K562 (cell line): ENCODE results near the gene PLOD1. TPM values are rescaled to one million over a fixed set of nuclear protein-coding genes. Genes with fewer than 3 reads are reported as not detected.

Experiments
- ATAC-seq: fragments of 200-7000 bp; cut with Tn5 transposase; 3 replicates; pipeline ENCODE4 v1.9.1; 2020; ENCODE audit warnings: moderate library complexity
- BruUV-seq: library from RNA; stranded (reverse); fragments of 400-500 nt; replicated peaks from 2 replicates; lab custom pipeline; 2021; lab: Mats Ljungman, UMichigan
- CTCF ChIA-PET: fragments of 300-600 bp; formaldehyde crosslinking; extraction: SDS; loops from one replicate; lab custom pipeline; 2021; ENCODE audit warnings: low intra/inter-chr PET ratio; lab: Yijun Ruan, JAX
- POLR2A ChIA-PET: fragments of 300-600, 350-650 bp; sonication (Branson Sonifier 250); formaldehyde crosslinking; extraction: SDS; loops from one replicate; lab custom pipeline; 2021; ENCODE audit warnings: antibody characterized with exemption, inconsistent platforms; lab: Yijun Ruan, JAX
- DNase-seq, 4 experiments: peaks; one replicate each; pipeline versions ENCODE4 v3.0.0 to v3.0.0-alpha.2; 2011 to 2018; ENCODE audit warnings: low spot score in 3 of 4, mixed read lengths in 3 of 4; ENCODE audit errors: extremely low read depth in 1 of 4
- FAIRE-seq: peaks from 2 replicates; lab custom pipeline; 2011; peaks lifted over from hg19 to GRCh38; lab: Jason Lieb, UNC
- H2AFZ ChIP-seq: 2 replicates; pipeline ENCODE4 v1.6.0; 2011; ENCODE audit warnings: low read depth, low read length, control low read depth, inconsistent platforms
- H3K27ac ChIP-seq: fragments of 200-600 bp; 3 replicates; pipeline ENCODE4 v1.8.0; 2011; ENCODE audit warnings: low read depth, mild to moderate bottlenecking, control low read depth, inconsistent platforms, low read length, moderate library complexity, mixed read lengths; ENCODE audit errors: extremely low read depth
- H3K27me3 ChIP-seq, 2 experiments: fragments of 300-600 bp in 1 of 2; 2 replicates in 1 of 2; 3 replicates in 1 of 2; pipeline versions ENCODE4 v1.6.0 to v1.8.0; 2011; ENCODE audit warnings: inconsistent platforms in 2 of 2, low read length in 2 of 2, mild to moderate bottlenecking in 1 of 2, mixed read lengths in 1 of 2, moderate library complexity in 1 of 2; ENCODE audit not compliant: control insufficient read depth in 2 of 2, insufficient read depth in 2 of 2
- H3K36me3 ChIP-seq: fragments of 300-600 bp; 3 replicates; pipeline ENCODE4 v1.8.0; 2011; ENCODE audit warnings: mild to moderate bottlenecking, low read length, inconsistent platforms; ENCODE audit not compliant: control insufficient read depth, insufficient read depth
- H3K4me1 ChIP-seq, 2 experiments: fragments of 200-600 bp in 1 of 2; replicated peaks in 1 of 2; 2 replicates in 1 of 2; 3 replicates in 1 of 2; pipeline versions ENCODE4 v1.5.1 to v1.8.0; 2011; ENCODE audit warnings: inconsistent platforms in 2 of 2, low read length in 2 of 2, mild to moderate bottlenecking in 1 of 2, mixed read lengths in 1 of 2, moderate library complexity in 1 of 2; ENCODE audit not compliant: control insufficient read depth in 2 of 2, insufficient read depth in 2 of 2
- H3K4me2 ChIP-seq: 2 replicates; pipeline ENCODE4 v1.6.1; 2011; ENCODE audit warnings: low read length, control low read depth, inconsistent platforms, mixed read lengths; ENCODE audit not compliant: insufficient read depth
- H3K4me3 ChIP-seq: fragments of 200-600 bp; sonication (generic), shearing (Covaris generic); 2 replicates; pipeline ENCODE4 v1.5.1; 2016; ENCODE audit warnings: control low read depth, inconsistent platforms
- H3K79me2 ChIP-seq: fragments of 200-600 bp; 3 replicates; pipeline ENCODE4 v1.8.0; 2011; ENCODE audit warnings: low read length, inconsistent platforms; ENCODE audit not compliant: control insufficient read depth, insufficient read depth
- H3K9ac ChIP-seq, 2 experiments: 2 replicates each; pipeline versions ENCODE4 v1.6.0 to v1.6.1; 2011; ENCODE audit warnings: low read depth in 2 of 2, low read length in 2 of 2, control low read depth in 1 of 2, inconsistent platforms in 1 of 2, mild to moderate bottlenecking in 1 of 2, mixed read lengths in 1 of 2; ENCODE audit not compliant: insufficient read depth in 1 of 2
- H3K9me1 ChIP-seq: one replicate; pipeline ENCODE4 v1.6.0; 2011; ENCODE audit warnings: inconsistent platforms, mild to moderate bottlenecking, low read length, moderate library complexity; ENCODE audit not compliant: control insufficient read depth, insufficient read depth
- H3K9me3 ChIP-seq: replicated peaks from 2 replicates; pipeline ENCODE4 v1.5.1; 2011; ENCODE audit warnings: low read depth, low read length, inconsistent platforms; ENCODE audit not compliant: control insufficient read depth, insufficient read depth
- H4K20me1 ChIP-seq: replicated peaks from 2 replicates; pipeline ENCODE4 v1.6.1; 2011; ENCODE audit warnings: low read length, inconsistent platforms, mixed read lengths; ENCODE audit not compliant: control insufficient read depth, insufficient read depth
- BRCA1 ChIP-seq, 2 experiments: fragments of 450-650 bp in 1 of 2; sonication (generic) in 1 of 2; formaldehyde crosslinking in 1 of 2; IDR thresholded peaks; 2 replicates each; pipeline versions ENCODE4 v1.5.0 to v1.6.1; 2017 to 2020; ENCODE audit warnings: mild to moderate bottlenecking in 1 of 2, missing genetic modification reagents in 1 of 2
- CCAR2 ChIP-seq: fragments of 200-400 bp; formaldehyde crosslinking; IDR thresholded peaks from 2 replicates; pipeline ENCODE4 v1.6.1; 2017; ENCODE audit warnings: mild to moderate bottlenecking, low read depth, low read length
- EGR1 ChIP-seq: fragments of 450-650 bp; conservative IDR thresholded peaks from 2 replicates; pipeline ENCODE4 v1.6.1; 2017; ENCODE audit warnings: mild to moderate bottlenecking
- HDAC2 ChIP-seq: fragments of 450-650 bp; IDR thresholded peaks from 2 replicates; pipeline ENCODE4 v1.6.1; 2016; ENCODE audit warnings: mild to moderate bottlenecking
- HOMEZ ChIP-seq: fragments of 250-450 bp; sonication (Bioruptor Pico); IDR thresholded peaks from 2 replicates; pipeline ENCODE4 v1.4.0; 2020; ENCODE audit warnings: mild to moderate bottlenecking, moderate library complexity
- KDM1A ChIP-seq, 2 experiments: fragments of 450-650 bp; IDR thresholded peaks; 2 replicates each; pipeline ENCODE4 v1.6.1; 2016; ENCODE audit warnings: mild to moderate bottlenecking in 2 of 2
- RAD51 ChIP-seq: fragments of 450-650 bp; IDR thresholded peaks from 2 replicates; pipeline ENCODE4 v1.7.1; 2016; ENCODE audit warnings: low read depth, mild to moderate bottlenecking, borderline replicate concordance
- RBM25 ChIP-seq: fragments of 200-400 bp; formaldehyde crosslinking; IDR thresholded peaks from 2 replicates; pipeline ENCODE4 v1.6.1; 2018; ENCODE audit warnings: low read length, low read depth, moderate library complexity; ENCODE audit not compliant: severe bottlenecking
- RCOR1 ChIP-seq, 2 experiments: IDR thresholded peaks; 2 replicates each; pipeline ENCODE4 v1.6.1; 2012; ENCODE audit warnings: low read depth in 2 of 2, low read length in 2 of 2, borderline replicate concordance in 1 of 2, improper control_type of control experiment in 1 of 2
- SMARCA5 ChIP-seq: fragments of 450-650 bp; IDR thresholded peaks from 2 replicates; pipeline ENCODE4 v1.6.1; 2016
- ZC3H4 ChIP-seq: sonication (generic); formaldehyde crosslinking; IDR thresholded peaks from 2 replicates; pipeline ENCODE4 v1.9.0; 2021; ENCODE audit warnings: missing genetic modification reagents, borderline replicate concordance
- ZFP36 ChIP-seq: fragments of 150-350 bp; IDR thresholded peaks from 2 replicates; pipeline ENCODE4 v1.6.1; 2018; ENCODE audit warnings: low read length, low read depth; ENCODE audit not compliant: partially characterized antibody
- ZNF695 ChIP-seq: fragments of 450-650 bp; formaldehyde crosslinking; IDR thresholded peaks from 2 replicates; pipeline ENCODE4 v1.4.0; 2020; ENCODE audit warnings: mild to moderate bottlenecking, moderate library complexity
- ZNF717 ChIP-seq: fragments of 250-450 bp; sonication (Bioruptor Pico); IDR thresholded peaks from 2 replicates; pipeline ENCODE4 v1.5.0; 2021
- WGBS: fragments of 100-300 bp; shearing (Covaris generic); methylation state at CpG from one replicate; pipeline ENCODE4 v1.1.6; 2016; ENCODE audit warnings: low coverage, mixed read lengths; ENCODE audit not compliant: insufficient coverage; ENCODE audit errors: missing lambda C conversion rate; 5-methylcytosine and 5-hydroxymethylcytosine counted together
- in situ Hi-C: fragments of 300-500 bp; cut with MboI; formaldehyde crosslinking; loops from 4 replicates; pipeline ENCODE4 v1.15.0; 2018; ENCODE audit warnings: inconsistent platforms, mixed read lengths
- intact Hi-C: fragments of 100-400 bp; cut with micrococcal nuclease; formaldehyde crosslinking; loops from 2 replicates; pipeline ENCODE4 v1.14.2; 2022
- polyA plus RNA-seq, 8 experiments: library from polyadenylated mRNA; depleted of rRNA in 4 of 8; stranded (reverse) in 5 of 8; unstranded in 3 of 8; fragments of >200 nt; fragmentation: Nextera tagmentation in 2 of 8; fragmentation: Illumina TruSeq in 1 of 8; extraction: Ambion mirVana in 2 of 8; extraction: Trizol in 1 of 8; gene quantifications; 2 replicates each; pipeline versions ENCODE4 v1.2.1 to v1.2.3, GENCODE V29; 2011 to 2014; ENCODE audit warnings: inconsistent platforms in 1 of 8, missing spikeins in 1 of 8
- total RNA-seq, 7 experiments: library from RNA; depleted of rRNA in 6 of 7; stranded (reverse); fragments of >200 nt in 6 of 7; fragmentation: Illumina TruSeq in 2 of 7; extraction: Trizol in 2 of 7; gene quantifications; 2 replicates each; pipeline versions ENCODE4 v1.2.1 to v1.2.3, GENCODE V29; 2011 to 2021; ENCODE audit warnings: low replicate concordance in 1 of 7
- TF ChIP-seq, protein P1 (sequence below): fragments of 250-450 bp; sonication (Bioruptor Pico); IDR thresholded peaks from 2 replicates; pipeline ENCODE4 v1.5.1; 2021; ENCODE audit warnings: mild to moderate bottlenecking
- TF ChIP-seq, protein P2 (sequence below): fragments of 250-450 bp; sonication (Bioruptor Pico); IDR thresholded peaks from 2 replicates; pipeline ENCODE4 v1.8.0; 2021; ENCODE audit warnings: moderate library complexity, mild to moderate bottlenecking, inconsistent platforms
- TF ChIP-seq, protein P3 (sequence below): fragments of 250-450 bp; sonication (Bioruptor Pico); IDR thresholded peaks from 2 replicates; pipeline ENCODE4 v1.5.0; 2022; ENCODE audit warnings: mild to moderate bottlenecking

PLOD1 gene
- total and polyA plus RNA-seq, 9 of the 15 experiments (the other 6 are each of a cell fraction or from before 2014, with no cell fraction given), result 16.6 to 90.8 (median 52.7) TPM

GRCh38 chr1:11888206-11888876 lies 46.2 kb upstream of the PLOD1 start:
- peaks cover 6 to 32% of the 10 kb centered on the region in 2 experiments for H3K4me1 ChIP-seq
- no TSS peak for BruUV-seq
- no peaks in the 10 kb centered on the region for H3K27me3 ChIP-seq
- intact Hi-C loops, result loop anchor here (10.0 kb wide), 1 partner anchor 224 kb away; the partner anchor contains the start of gene FBXO6
- 53% methylated on average over 15 of the region's 15 CpGs for WGBS
- H3K79me2 ChIP-seq, result no peaks in the 10 kb centered on the region; the same call in 2 of the 3 replicates
- ATAC-seq (no peak), FAIRE-seq (no peak), DNase-seq (no peak)
- ChIA-PET CTCF (no interaction called here), POLR2A (interaction anchor here (0.5 to 6.1 kb wide), 8 partner anchors 11 to 138 kb away, joined by 3 to 78 read pairs (median 3); no protein-coding TSS in a partner anchor)
- H3K4me3 ChIP-seq, result no peak overlapping the region
- peak overlapping the region in 1 of 2 experiments; percentile 82; a peak in 1 of 4 replicates for H3K9ac ChIP-seq
- no peaks in the 10 kb centered on the region for H4K20me1 ChIP-seq
- in situ Hi-C loops, result no loop called here
- no peak overlapping the region for H3K4me2 ChIP-seq
- H2AFZ ChIP-seq, result 0 out of 2 replicates have a peak overlapping the region, but pooled peaks have one; percentile 10
- no peaks in the 10 kb centered on the region for H3K9me1 ChIP-seq
- H3K27ac ChIP-seq, result no peak overlapping the region
- no peaks in the 10 kb centered on the region for H3K36me3 ChIP-seq
- no peaks in the 10 kb centered on the region for H3K9me3 ChIP-seq
- TF ChIP-seq ZNF695 (CRISPR knock-in tag) (no peak), KDM1A (IDR thresholded peaks at IDR 0.05) (peak; percentile 60 to 79; a peak in 3 of 4 replicates), ZFP36 (peak; percentile 90), ZNF717 (CRISPR knock-in tag) (no peak), CCAR2 (no peak), EGR1 (no peak), ZC3H4 (0 out of 2 replicates have a peak, but pooled peaks have one; percentile 48), BRCA1 (IDR thresholded peaks at IDR 0.05) (no peak), BRCA1 (CRISPR knock-in tag; IDR thresholded peaks at IDR 0.05) (no peak), RAD51 (no peak), HDAC2 (peak; percentile 64), SMARCA5 (peak; percentile 56; the same call in 1 of the 2 replicates), RCOR1 (IDR thresholded peaks at IDR 0.05; ENCODE audit: borderline replicate concordance in 1 of 2, low read depth in 2 of 2, low read length in 2 of 2) (0 out of 4 replicates have a peak, but pooled peaks of 1 of the 2 experiments have one; percentile 23), HOMEZ (CRISPR knock-in tag) (0 out of 2 replicates have a peak, but pooled peaks have one; percentile 4), RBM25 (peak; percentile 82)
- TF ChIP-seq, protein P1, sequence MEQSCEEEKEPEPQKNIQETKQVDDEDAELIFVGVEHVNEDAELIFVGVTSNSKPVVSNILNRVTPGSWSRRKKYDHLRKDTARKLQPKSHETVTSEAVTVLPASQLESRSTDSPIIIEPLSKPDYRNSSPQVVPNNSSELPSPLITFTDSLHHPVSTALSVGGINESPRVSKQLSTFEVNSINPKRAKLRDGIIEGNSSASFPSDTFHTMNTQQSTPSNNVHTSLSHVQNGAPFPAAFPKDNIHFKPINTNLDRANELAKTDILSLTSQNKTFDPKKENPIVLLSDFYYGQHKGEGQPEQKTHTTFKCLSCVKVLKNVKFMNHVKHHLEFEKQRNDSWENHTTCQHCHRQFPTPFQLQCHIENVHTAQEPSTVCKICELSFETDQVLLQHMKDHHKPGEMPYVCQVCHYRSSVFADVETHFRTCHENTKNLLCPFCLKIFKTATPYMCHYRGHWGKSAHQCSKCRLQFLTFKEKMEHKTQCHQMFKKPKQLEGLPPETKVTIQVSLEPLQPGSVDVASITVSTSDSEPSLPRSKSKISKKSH (CRISPR knock-in tag), result no peak
- TF ChIP-seq, protein P2, sequence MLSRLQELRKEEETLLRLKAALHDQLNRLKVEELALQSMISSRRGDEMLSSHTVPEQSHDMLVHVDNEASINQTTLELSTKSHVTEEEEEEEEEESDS (CRISPR knock-in tag), result no peak
- TF ChIP-seq, protein P3, sequence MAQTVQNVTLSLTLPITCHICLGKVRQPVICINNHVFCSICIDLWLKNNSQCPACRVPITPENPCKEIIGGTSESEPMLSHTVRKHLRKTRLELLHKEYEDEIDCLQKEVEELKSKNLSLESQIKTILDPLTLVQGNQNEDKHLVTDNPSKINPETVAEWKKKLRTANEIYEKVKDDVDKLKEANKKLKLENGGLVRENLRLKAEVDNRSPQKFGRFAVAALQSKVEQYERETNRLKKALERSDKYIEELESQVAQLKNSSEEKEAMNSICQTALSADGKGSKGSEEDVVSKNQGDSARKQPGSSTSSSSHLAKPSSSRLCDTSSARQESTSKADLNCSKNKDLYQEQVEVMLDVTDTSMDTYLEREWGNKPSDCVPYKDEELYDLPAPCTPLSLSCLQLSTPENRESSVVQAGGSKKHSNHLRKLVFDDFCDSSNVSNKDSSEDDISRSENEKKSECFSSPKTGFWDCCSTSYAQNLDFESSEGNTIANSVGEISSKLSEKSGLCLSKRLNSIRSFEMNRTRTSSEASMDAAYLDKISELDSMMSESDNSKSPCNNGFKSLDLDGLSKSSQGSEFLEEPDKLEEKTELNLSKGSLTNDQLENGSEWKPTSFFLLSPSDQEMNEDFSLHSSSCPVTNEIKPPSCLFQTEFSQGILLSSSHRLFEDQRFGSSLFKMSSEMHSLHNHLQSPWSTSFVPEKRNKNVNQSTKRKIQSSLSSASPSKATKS, result no peak
